Measurements from ENCODE around the gene TAS2R41. TPM values are rescaled to one million over a fixed set of nuclear protein-coding genes. Genes with fewer than 3 reads are reported as not detected.

The TAS2R41 gene
- total RNA-seq, 1 experiment from 2014 or later = not detected

- BruUV-seq (replicated peaks) = no TSS peak
- Histone ChIP-seq H3F3A (ENCODE audit: low read length, unreplicated experiment) (no peaks in the 10 kb centered on the region), H3K79me2 (ENCODE audit: low read length) (no peaks in the 10 kb centered on the region), H3K36me3 (ENCODE audit: low read depth, low read length) (no peaks in the 10 kb centered on the region), H3K9me2 (replicated peaks; ENCODE audit: low read length) (no peaks in the 10 kb centered on the region), H3K9me3 (ENCODE audit: low read length) (no peaks in the 10 kb centered on the region), H3K4me1 (ENCODE audit: insufficient read depth, low read length) (peaks cover 23% of the 10 kb centered on the region), H4K20me1 (ENCODE audit: low read length) (no peaks in the 10 kb centered on the region), H3K27ac (ENCODE audit: low read length) (no peak overlapping the region), H3K4me3 (ENCODE audit: low read length) (no peak overlapping the region), H3K4me2 (ENCODE audit: low read length) (peak overlapping the region; percentile 51), H3K27me3 (ENCODE audit: low read length) (no peaks in the 10 kb centered on the region), H3K9ac (ENCODE audit: low read length) (no peak overlapping the region), H2AFZ (ENCODE audit: low read length) (peak overlapping the region; percentile 38; the same call in 1 of the 2 replicates)
- DNase-seq (peak; percentile 35), ATAC-seq (peak; percentile 29; the same call in 1 of the 2 replicates)
- TF ChIP-seq EZH2phosphoT487 (IDR thresholded peaks at IDR 0.05; ENCODE audit: borderline replicate concordance, low read length) (no peak), EZH2 (IDR thresholded peaks at IDR 0.05; ENCODE audit: low read length, unreplicated experiment) (no peak), CTCF (conservative IDR thresholded peaks at IDR 0.05; ENCODE audit: low read depth, low read length) (no peak)
- ChIA-PET CTCF (no interaction called here), POLR2A (ENCODE audit: unreplicated experiment) (no interaction called here)
- intact Hi-C loops (cut with micrococcal nuclease) = no loop called here
Measured at GRCh38 chr7:143435266-143435665, 42.4 kb upstream of the TAS2R41 start.

GRCh38 chr7:143436325-143436946 is 41.2 kb upstream of the TAS2R41 start:
- Histone ChIP-seq H3K79me2 (ENCODE audit: low read length) (no peaks in the 10 kb centered on the region), H3K27me3 (ENCODE audit: low read length) (no peaks in the 10 kb centered on the region), H3K9me2 (replicated peaks; ENCODE audit: low read length) (no peaks in the 10 kb centered on the region), H3F3A (ENCODE audit: low read length, unreplicated experiment) (no peaks in the 10 kb centered on the region), H3K4me1 (ENCODE audit: insufficient read depth, low read length) (peaks cover 11% of the 10 kb centered on the region; the same call in 1 of the 2 replicates), H3K27ac (ENCODE audit: low read length) (no peak overlapping the region), H2AFZ (ENCODE audit: low read length) (no peak overlapping the region), H3K36me3 (ENCODE audit: low read depth, low read length) (no peaks in the 10 kb centered on the region), H3K9me3 (ENCODE audit: low read length) (no peaks in the 10 kb centered on the region), H3K4me2 (ENCODE audit: low read length) (no peak overlapping the region), H3K9ac (ENCODE audit: low read length) (no peak overlapping the region), H3K4me3 (ENCODE audit: low read length) (no peak overlapping the region), H4K20me1 (ENCODE audit: low read length) (no peaks in the 10 kb centered on the region)
- ChIA-PET POLR2A (ENCODE audit: unreplicated experiment) (no interaction called here), CTCF (no interaction called here)
- no peak for ATAC-seq
- intact Hi-C loops (cut with micrococcal nuclease) = no loop called here
- no peak for DNase-seq
- TF ChIP-seq EZH2phosphoT487 (IDR thresholded peaks at IDR 0.05; ENCODE audit: borderline replicate concordance, low read length) = no peak
- no peak for TF ChIP-seq CTCF (conservative IDR thresholded peaks at IDR 0.05; ENCODE audit: low read depth, low read length)
- no peak for TF ChIP-seq EZH2 (IDR thresholded peaks at IDR 0.05; ENCODE audit: low read length, unreplicated experiment)
- no TSS peak for BruUV-seq (replicated peaks)

GRCh38 chr7:143437578-143437977 is 40.1 kb upstream of the TAS2R41 start:
- ATAC-seq = peak; percentile 29

More at GRCh38 chr7:143437578-143437977, 40.1 kb upstream of the TAS2R41 start:
- H3K4me1 ChIP-seq (ENCODE audit: insufficient read depth, low read length) = peaks cover 11% of the 10 kb centered on the region; the same call in 1 of the 2 replicates
- no peak overlapping the region for H2AFZ ChIP-seq (ENCODE audit: low read length)
- H3K9me2 ChIP-seq (replicated peaks; ENCODE audit: low read length) = no peaks in the 10 kb centered on the region
- no TSS peak for BruUV-seq (replicated peaks)
- H3K9me3 ChIP-seq (ENCODE audit: low read length) = no peaks in the 10 kb centered on the region
- H3K36me3 ChIP-seq (ENCODE audit: low read depth, low read length) = no peaks in the 10 kb centered on the region
- intact Hi-C loops (cut with micrococcal nuclease) = no loop called here
- POLR2A ChIA-PET (ENCODE audit: unreplicated experiment) = no interaction called here
- CTCF ChIA-PET = no interaction called here
- TF ChIP-seq CTCF (conservative IDR thresholded peaks at IDR 0.05; ENCODE audit: low read depth, low read length) (no peak), EZH2 (IDR thresholded peaks at IDR 0.05; ENCODE audit: low read length, unreplicated experiment) (no peak), EZH2phosphoT487 (IDR thresholded peaks at IDR 0.05; ENCODE audit: borderline replicate concordance, low read length) (no peak)
- H3K27me3 ChIP-seq (ENCODE audit: low read length) = no peaks in the 10 kb centered on the region
- no peak for DNase-seq
- no peak overlapping the region for H3K4me3 ChIP-seq (ENCODE audit: low read length)
- no peaks in the 10 kb centered on the region for H3F3A ChIP-seq (ENCODE audit: low read length, unreplicated experiment)
- no peak overlapping the region for H3K27ac ChIP-seq (ENCODE audit: low read length)
- no peak overlapping the region for H3K4me2 ChIP-seq (ENCODE audit: low read length)
- H3K79me2 ChIP-seq (ENCODE audit: low read length) = no peaks in the 10 kb centered on the region
- no peaks in the 10 kb centered on the region for H4K20me1 ChIP-seq (ENCODE audit: low read length)
- H3K9ac ChIP-seq (ENCODE audit: low read length) = no peak overlapping the region
